Stimulated activated CD4-positive, alpha-beta T cell treated with anti-CD3 and anti-CD28 coated beads, Interleukin-12 subunit alpha, Interleukin-12 subunit beta, amount 100 ng/mL, for 24 hours (primary cell): Measurements from ENCODE around the gene HOXC12.

Experiments
- DNase-seq, 2 experiments: peaks; one replicate each; pipeline ENCODE4 v3.0.0-alpha.2; 2020; ENCODE audit warnings: low read depth in 2 of 2

HOXC12 gene

GRCh38 chr12:53956251-53956887 lies 1.7 kb downstream of the HOXC12 start:
- DNase-seq = no peak

- DNase-seq = no peak
Observed at GRCh38 chr12:53956914-53957536, 2.3 kb downstream of the HOXC12 start.

- DNase-seq = no peak
Observed at GRCh38 chr12:53958128-53958527, 3.4 kb downstream of the HOXC12 start.

GRCh38 chr12:53959314-53959713 lies 4.6 kb downstream of the HOXC12 start:
- no peak for DNase-seq

- DNase-seq = no peak
Observed at GRCh38 chr12:53960187-53961024, 5.7 kb downstream of the HOXC12 start.

GRCh38 chr12:53961025-53961761 lies 6.5 kb downstream of the HOXC12 start:
- no peak for DNase-seq

GRCh38 chr12:53963005-53963404 lies 8.3 kb downstream of the HOXC12 start:
- DNase-seq = no peak

- DNase-seq = no peak
Observed at GRCh38 chr12:53963434-53964314, 9.0 kb downstream of the HOXC12 start.

- no peak for DNase-seq
Observed at GRCh38 chr12:53964315-53964713, 9.6 kb downstream of the HOXC12 start.

GRCh38 chr12:53965281-53966084 lies 10.8 kb downstream of the HOXC12 start:
- no peak for DNase-seq

- DNase-seq = no peak
Observed at GRCh38 chr12:53966085-53966384, 11.3 kb downstream of the HOXC12 start.

- DNase-seq = no peak
Observed at GRCh38 chr12:53966385-53967133, 11.9 kb downstream of the HOXC12 start.

- DNase-seq = no peak
Observed at GRCh38 chr12:53967421-53967925, 12.8 kb downstream of the HOXC12 start.

GRCh38 chr12:53968214-53969127 lies 13.8 kb downstream of the HOXC12 start:
- DNase-seq = no peak

- no peak for DNase-seq
Observed at GRCh38 chr12:53969588-53970259, 15.0 kb downstream of the HOXC12 start.

- DNase-seq = no peak
Observed at GRCh38 chr12:53970451-53970850, 15.7 kb downstream of the HOXC12 start.

GRCh38 chr12:53971129-53971528 lies 16.4 kb downstream of the HOXC12 start:
- DNase-seq = no peak

- no peak for DNase-seq
Observed at GRCh38 chr12:53971686-53972085, 17.0 kb downstream of the HOXC12 start.
